Activated CD4-positive, alpha-beta T cell treated with anti-CD3 and anti-CD28 coated beads, Interleukin-2, amount 50 U/mL, for 48 hours (primary cell): ENCODE results near the gene PDGFC.

Experiments used
- DNase-seq, 2 experiments: peaks; one replicate each; pipeline ENCODE4 v3.0.0-alpha.2; 2020

PDGFC gene

GRCh38 chr4:156971676-156972378, at the start of gene PDGFC:
Gene PDGFC, minus strand, starts transcription at chr4:156971799. Its CDS starts 896 bp downstream, at chr4:156970903.
- peak in 1 of 2 experiments; percentile 1 for DNase-seq

DNA sequence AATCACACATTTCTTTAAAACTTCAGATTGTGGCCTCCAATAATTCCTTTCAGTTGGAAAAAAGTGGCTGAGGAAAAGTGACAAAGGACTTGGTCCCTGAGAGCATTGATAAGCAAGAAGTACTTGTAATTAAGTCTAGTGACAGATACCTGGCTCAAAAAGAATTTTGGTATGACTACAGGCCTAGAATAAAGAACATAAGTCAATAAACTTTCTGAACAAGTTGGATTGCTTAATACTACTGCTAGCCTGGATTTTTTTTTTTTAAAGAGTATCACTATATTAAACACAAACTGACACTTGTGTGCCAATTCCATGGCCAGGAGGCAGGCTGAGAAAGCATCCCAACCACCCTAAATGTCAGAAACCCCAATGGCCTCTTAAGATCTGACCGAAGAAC, 49.3 kb upstream of the PDGFC start:
- DNase-seq: no peak

DNA sequence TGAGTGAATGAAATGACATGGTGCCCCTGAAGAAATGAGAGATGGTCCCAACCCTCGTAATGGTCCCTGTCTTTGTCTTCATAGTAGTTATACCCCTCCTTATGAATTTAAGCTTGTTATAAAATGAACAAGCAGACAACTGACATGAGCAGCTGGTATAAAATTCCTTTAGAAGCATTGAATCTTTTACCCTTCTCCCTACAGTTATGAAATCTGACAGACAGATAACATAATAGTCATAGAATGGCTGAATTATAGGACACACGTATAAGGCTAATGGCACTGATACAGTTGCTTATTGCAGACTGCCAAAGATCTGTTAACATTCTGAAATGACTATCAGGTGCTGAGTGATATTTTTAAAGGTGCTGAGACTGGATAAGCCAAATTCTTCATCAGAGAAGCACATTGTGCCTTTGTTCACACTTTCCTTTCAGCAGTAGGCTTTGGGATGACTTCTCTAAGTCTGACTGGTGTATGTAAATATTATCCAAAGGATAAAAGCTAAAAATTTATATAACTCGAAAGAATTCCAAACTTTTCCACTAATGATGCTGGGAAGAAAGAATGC, 47.4 kb upstream of the PDGFC start:
- DNase-seq: no peak

DNA sequence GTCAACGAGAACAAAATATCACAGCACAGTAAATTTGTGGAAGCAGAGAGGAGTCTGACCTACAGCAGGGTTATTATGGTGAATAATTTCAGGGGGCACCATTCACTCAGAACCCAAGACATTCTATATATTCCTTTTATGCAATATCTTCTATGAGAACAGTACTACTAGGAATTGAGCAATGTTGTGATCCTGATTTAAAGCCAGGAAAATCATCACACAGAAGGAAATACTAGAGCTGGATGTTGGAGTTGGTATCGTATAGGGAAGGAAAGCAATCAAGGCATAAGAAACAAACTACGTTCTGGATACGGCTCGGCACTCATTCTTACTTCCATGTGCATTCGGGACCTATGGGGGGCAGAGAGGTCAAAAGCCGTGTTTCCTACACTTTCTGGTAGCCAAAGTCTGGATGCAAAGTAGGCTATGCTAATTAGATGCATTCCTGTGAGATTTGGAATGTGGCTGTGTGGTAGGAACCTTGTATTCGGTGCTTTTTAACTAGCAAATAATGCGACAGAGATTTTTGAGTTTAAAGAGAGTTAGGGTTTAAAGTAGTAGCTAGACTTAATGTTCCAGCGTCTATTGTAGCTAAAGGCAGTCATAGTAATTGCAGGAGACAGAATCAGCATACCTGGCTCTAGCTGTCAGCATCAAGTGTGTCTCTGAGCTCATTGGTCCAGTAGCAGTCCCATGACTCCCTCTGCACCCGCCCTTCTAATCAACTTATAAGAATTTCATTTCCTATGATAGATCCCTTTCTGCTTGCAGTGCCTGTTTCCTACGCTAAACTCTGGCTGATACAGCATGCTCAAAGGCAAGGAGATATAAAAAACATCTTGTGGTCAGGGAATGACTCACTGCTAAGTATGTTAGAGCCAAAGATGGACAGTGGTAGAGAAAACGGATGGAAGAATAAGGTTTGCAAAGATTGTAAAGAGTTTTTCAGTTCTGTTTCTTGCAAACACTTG, 43.3 kb upstream of the PDGFC start:
- no peak for DNase-seq

- no peak for DNase-seq
Measured at GRCh38 chr4:157013656-157014055, 42.1 kb upstream of the PDGFC start.

GRCh38 chr4:157012781-157013180, 41.2 kb upstream of the PDGFC start:
- no peak for DNase-seq

DNA sequence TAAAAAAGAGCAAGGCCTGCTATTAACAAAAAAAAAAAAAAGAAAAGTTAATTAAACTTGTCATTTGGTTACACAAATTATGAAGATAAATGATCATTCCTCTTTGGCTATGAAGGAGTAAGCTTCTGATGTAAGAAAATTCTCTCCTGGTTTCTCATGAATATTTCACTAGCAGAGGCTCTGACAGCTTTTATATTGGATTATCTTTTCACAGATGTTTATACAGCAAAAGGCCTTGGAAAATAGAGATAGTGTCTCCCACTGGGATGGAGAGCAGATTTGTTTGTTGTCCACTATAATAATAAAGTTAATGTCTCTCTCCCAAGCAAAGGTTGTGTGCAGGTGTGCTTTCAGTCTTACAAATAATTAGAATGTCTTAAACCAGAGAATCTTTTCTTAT, 40.7 kb upstream of the PDGFC start:
- DNase-seq: no peak

DNA sequence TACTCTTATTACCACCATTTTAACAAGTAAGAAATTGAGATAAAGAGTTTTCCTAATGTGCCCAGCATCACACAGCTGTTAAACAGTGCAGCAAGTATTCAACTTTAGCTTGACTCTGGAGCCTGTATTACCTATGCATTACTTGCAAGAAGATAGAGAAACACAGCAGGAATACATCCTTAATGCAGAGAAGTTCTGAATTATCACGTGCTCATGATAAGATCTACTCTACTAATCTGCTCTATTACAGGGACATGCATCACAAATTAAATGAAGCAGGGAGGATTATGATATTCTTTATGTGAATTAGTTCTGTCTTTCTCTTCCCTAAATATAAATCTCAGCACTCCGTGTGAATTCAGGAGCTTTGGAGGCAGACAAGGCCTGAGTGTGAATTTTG, 39.0 kb upstream of the PDGFC start:
- DNase-seq: no peak

DNA sequence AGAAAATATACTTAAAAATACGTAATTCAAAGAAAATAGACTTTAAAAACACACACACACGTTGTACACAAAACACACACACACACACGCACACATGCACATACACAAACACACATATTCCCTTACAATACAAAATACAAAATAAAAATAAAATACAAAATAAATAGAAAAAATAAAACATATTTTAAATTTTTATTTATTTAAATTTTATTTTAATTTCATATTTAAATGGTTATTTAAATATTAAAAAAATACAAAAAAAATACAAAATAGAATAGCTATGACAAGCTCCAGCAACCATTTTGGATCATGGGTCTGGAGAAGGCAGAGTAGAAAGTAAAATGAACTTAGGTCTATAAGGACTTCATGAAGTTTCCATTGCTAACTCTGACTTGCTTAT, 34.2 kb upstream of the PDGFC start:
- DNase-seq: no peak

DNA sequence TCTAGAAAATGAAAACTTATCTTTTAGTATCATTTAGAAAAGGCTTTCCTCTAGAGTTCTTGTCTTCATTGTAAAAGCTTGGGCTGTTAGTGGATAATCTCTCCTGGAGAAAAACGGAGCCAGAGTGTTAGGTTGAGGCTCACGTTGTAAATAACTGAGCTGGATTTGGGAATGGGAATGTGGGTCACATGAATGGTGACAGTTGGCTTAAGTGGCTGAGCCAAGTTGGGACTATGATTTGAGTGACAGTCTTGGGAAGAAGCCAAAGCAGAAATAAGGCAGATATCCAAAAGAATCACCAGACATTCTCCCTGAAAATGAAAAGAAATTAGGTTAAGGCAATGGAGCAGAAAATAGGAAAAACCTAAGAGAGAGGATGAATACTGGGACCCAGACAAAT, 33.6 kb upstream of the PDGFC start:
- DNase-seq: no peak

- DNase-seq: no peak
Measured at GRCh38 chr4:157004279-157005161, 32.9 kb upstream of the PDGFC start.

- DNase-seq: no peak
Measured at GRCh38 chr4:156999175-156999517, 27.5 kb upstream of the PDGFC start.

DNA sequence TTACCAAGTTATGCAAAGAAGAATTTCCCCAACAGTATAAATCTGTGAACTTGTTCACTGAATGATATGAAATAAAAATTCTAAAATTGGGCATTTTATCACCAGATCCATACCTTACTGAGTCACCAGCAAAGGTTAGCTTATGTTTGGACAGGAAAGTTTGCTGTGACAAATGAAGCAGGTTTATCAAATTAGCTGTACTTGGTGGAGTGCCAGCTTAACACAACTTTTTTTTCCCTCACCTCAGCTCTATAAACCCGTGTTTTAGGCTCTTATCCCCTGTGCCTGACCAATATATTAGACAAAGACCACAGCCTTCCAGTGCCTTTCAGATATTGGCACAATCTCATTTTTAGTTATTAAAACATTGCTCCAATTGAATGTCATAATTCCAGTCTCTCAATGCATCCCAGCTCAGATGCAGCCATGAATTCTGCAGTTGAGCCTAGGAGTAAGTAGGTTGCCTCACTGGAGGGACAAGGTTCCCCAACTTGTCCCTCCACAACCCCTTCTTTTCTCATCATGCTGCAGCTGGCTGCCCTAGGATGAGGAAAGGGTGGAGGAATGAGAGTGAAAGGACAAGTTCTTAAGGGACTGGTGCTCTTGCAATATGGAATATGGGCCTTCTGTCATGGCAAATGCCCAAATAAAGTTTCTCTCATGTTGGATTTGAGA, 27.0 kb upstream of the PDGFC start:
- no peak for DNase-seq

GRCh38 chr4:156992943-156993342, 21.3 kb upstream of the PDGFC start:
- DNase-seq: no peak

GRCh38 chr4:156991161-156991560, 19.6 kb upstream of the PDGFC start:
- no peak for DNase-seq

DNA sequence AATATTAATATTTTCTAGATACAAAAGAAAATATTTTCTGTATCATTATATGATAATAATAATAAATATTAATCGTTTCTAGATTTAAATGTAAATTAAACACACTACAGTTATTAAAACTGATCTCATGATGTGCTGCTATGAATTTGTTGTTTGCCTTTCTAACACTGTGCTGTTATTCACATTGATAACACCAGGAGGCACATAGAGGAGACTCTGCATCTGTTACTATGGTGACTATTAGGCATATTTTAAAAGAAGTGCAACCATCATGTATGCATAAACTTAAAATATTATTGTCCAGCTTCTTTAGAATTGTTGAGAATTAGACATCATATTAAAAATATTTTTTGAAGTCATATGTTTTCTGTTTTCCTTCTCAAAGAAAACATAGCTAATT, 11.8 kb upstream of the PDGFC start:
- DNase-seq: no peak

DNA sequence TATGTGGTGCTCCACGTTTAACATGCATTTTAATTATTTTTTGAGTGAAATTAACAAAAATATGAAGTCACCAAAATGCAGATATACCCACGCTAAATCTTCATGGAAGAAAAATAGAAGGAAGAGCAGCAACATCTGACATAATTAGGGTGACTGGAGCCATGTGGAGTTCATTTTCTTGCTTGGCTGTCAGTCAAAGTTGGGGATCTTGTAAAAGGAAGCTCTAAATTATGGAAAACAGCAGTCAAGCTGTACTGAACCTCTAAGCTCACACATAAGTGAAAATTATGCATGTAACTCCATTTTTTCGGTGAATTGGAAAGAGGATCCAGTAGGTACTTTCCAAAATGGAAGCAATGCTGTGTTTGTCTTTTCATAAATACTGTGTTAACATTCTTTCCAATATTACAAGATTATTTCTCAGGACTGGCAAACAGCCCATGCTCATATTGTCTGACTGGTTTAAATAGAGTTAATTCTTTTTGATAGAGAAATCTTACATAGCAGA, 9.7 kb upstream of the PDGFC start:
- no peak for DNase-seq

DNA sequence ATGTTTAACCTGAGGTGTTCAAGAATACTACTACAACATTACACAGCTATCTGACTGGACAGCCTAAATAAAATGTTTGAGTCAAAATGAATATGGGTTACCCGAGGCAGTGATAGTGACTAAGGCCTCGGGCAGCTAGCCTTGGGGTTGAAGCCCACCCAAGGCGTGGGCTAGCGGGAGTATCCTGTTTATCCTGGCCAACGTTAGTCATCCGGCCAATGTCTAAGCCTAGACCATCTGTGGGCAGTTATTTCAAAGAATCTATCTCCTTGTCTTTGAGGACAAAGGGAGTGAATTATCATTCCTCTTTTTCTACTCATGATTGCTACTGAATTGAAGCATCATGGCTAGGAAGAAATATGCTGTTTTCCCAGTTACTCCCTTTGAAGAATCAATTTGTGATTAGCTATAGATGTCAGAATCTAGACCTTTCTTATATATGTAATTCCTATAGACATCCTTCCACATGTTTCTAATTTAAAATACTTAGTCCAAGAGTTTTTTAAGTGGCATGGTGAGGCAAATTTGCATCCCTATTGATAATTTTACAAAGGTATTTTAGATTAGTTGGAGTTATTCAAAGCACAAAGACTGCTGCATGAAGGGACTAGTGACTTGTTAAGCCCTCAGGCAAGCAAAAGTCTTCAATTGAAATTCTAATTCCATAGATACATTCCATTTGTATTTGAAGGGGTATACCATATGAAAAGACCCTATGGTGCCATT, 6.0 kb upstream of the PDGFC start:
- DNase-seq: no peak

DNA sequence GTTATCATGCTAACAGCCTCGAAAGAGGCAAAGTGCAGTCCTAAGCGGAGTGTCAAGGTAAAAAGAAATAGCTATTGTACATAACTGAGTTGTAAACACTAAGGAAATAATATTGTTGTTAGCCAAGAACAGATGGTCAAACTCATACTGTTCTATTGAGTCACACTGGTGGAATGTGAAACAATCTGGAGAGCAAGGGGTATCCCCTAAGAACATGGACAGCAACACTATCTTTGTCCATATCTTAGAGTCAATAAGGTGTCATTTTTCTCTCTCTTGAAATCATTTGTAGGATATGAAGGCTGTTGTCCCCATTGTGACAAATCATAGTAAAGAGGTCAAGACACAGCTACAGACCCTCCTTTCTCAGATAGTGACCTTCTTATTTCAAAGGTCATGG, 4.5 kb upstream of the PDGFC start:
- no peak for DNase-seq

DNA sequence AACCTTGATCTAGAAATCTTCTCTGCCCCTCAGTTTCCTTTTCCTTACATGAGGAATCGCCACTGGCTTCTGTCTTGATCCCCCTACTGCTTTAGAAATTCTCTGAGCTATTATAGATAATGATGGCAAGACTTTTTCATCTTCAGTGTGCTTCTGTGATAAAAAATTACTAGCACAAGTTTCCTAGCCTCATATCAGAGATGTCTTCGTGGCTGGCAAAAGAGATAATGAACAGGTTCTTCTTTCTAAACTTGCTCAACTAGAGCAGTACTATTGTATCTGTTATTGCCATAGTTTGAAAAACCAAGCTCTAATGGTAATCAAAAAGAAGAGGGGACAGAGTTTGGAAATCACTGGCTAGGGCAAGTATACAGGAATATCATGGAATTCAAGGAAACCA, 4.1 kb upstream of the PDGFC start:
- no peak for DNase-seq

- DNase-seq: no peak
Measured at GRCh38 chr4:156974264-156974663, 2.7 kb upstream of the PDGFC start.
